ENCODE results near the gene TLE1. TPM values are rescaled to one million over a fixed set of nuclear protein-coding genes. Genes with fewer than 3 reads are reported as not detected.

TLE1 gene
- total RNA-seq, 1 donor from 2014 or later = 42.5 TPM

DNA sequence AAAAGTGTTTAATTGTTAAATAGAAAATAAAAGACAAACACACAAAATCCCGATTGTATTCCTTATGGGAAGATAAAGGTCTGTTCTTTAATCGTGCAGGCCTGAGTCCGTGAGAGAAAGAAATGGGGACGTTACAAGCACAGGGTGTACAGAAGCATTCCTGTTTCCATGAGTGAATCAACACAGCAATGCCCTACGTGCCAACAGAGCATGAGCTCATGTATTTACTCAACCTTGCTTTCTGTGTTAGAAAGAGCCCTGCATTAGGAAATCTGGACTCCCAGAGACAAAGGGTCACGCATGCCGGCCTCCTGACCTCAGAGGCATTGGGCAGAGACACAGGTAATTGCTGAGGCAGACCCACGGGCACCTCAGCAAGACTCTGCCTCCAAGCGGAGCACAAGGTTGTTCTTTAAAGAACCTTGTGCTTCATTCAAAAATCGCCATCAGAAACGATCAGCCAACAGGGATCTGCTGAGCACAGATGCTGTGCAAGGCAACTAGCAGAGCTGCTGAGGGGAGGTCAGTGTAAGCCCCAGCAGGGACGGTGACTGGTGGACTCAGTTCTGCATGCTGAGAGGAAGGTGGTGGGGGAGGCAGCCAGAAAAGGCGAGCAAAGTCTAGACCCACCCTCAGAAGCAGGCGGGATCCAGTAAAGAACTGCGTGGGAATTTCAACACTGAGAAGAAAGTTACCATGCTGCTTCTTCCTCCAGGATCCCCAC is 101.0 kb downstream of the TLE1 start:
- H3K4me3 Mint-ChIP-seq = no peak overlapping the region
- TF ChIP-seq, protein P1, sequence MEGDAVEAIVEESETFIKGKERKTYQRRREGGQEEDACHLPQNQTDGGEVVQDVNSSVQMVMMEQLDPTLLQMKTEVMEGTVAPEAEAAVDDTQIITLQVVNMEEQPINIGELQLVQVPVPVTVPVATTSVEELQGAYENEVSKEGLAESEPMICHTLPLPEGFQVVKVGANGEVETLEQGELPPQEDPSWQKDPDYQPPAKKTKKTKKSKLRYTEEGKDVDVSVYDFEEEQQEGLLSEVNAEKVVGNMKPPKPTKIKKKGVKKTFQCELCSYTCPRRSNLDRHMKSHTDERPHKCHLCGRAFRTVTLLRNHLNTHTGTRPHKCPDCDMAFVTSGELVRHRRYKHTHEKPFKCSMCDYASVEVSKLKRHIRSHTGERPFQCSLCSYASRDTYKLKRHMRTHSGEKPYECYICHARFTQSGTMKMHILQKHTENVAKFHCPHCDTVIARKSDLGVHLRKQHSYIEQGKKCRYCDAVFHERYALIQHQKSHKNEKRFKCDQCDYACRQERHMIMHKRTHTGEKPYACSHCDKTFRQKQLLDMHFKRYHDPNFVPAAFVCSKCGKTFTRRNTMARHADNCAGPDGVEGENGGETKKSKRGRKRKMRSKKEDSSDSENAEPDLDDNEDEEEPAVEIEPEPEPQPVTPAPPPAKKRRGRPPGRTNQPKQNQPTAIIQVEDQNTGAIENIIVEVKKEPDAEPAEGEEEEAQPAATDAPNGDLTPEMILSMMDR (conservative IDR thresholded peaks at IDR 0.05) = no peak

DNA sequence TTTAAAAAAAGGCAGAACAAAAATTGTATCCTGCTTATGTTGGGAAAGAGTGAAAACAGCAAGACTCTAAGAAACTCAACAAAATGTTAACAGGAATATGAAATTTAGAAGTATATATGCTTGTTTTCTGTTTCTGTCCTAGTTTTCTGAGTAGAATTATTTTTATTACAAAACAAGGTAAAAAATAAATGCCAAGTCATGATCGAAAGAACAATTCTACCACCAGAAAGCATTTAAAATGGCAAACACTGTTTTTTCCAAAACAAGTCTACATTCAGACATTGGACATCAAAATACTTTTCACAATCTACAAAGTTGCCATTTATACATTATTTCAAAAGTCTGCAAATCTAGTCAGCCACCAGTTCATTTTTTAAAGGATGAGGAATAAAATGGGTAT is 102.6 kb downstream of the TLE1 start:
- TF ChIP-seq, protein P1 (conservative IDR thresholded peaks at IDR 0.05) = no peak
- Mint-ChIP-seq H3K4me1 (peaks cover 14% of the 10 kb centered on the region), H3K4me3 (no peak overlapping the region), H3K9me3 (no peaks in the 10 kb centered on the region), H3K27ac (ENCODE audit: unreplicated experiment) (no peak overlapping the region), H3K36me3 (ENCODE audit: low read depth) (peaks cover 26% of the 10 kb centered on the region), H3K27me3 (ENCODE audit: low read depth) (no peaks in the 10 kb centered on the region)
- DNase-seq (ENCODE audit: low read depth, low spot score) = no peak

More for the DNA sequence above, 101.0 kb downstream of the TLE1 start:
- Mint-ChIP-seq H3K36me3 (ENCODE audit: low read depth) (peaks cover 27% of the 10 kb centered on the region), H3K9me3 (no peaks in the 10 kb centered on the region), H3K4me1 (peaks cover 21% of the 10 kb centered on the region), H3K27ac (ENCODE audit: unreplicated experiment) (peak overlapping the region; percentile 65), H3K27me3 (ENCODE audit: low read depth) (no peaks in the 10 kb centered on the region)
- no peak for DNase-seq (ENCODE audit: low read depth, low spot score)

DNA sequence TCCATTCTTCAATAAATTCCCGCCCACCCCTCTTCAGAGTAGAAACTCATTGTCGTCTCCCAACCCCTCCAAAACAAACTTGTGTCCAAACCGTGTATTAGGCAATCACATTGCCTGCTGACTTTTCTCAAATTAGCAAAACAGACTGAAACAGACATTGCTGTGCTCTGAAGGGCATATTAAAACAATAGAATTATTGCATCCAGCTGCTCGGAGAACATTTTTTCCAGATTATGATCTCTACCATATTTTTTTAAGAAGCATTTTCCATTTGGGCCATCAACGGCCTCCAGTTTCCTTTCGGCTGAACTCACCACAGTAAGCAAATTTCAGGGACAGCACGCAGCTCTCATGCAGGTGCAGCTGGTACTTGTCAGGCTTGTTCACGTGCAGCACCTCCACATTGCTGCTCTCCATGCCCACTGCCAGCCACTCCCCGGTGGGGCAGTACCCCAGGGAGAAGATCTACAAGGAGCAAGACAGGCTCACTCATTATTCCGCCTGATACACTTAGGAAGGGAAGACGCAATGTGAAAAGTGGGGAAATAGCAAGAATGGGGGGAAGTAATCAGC is 104.1 kb downstream of the TLE1 start:
- Mint-ChIP-seq H3K4me1 (peaks cover 14% of the 10 kb centered on the region), H3K36me3 (ENCODE audit: low read depth) (peaks cover 33% of the 10 kb centered on the region), H3K4me3 (no peak overlapping the region), H3K27ac (ENCODE audit: unreplicated experiment) (peak overlapping the region; percentile 22), H3K9me3 (no peaks in the 10 kb centered on the region), H3K27me3 (ENCODE audit: low read depth) (no peaks in the 10 kb centered on the region)
- TF ChIP-seq, protein P1 (conservative IDR thresholded peaks at IDR 0.05) = no peak
- no peak for DNase-seq (ENCODE audit: low read depth, low spot score)

DNA sequence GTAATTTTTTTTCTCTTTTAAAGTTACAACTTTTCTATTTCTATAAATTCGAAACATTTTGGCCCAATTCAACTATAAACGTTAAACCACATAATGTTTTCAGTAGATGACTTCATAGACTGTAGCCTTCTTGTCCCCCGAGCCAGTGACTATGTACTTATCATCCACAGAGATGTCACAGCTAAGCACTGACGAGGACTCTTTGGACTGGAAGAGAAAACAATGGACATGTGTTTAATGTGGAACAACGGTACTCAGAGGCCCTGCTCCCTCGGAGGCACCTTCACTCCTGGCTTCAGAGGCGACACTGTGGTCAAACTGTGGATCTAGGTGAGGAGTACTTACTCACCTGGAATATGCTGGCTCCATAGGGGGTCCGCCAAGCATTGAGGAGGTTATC is 105.2 kb downstream of the TLE1 start:
- TF ChIP-seq, protein P1 (conservative IDR thresholded peaks at IDR 0.05) = no peak
- Mint-ChIP-seq H3K4me3 (no peak overlapping the region), H3K36me3 (ENCODE audit: low read depth) (peaks cover 33% of the 10 kb centered on the region), H3K27ac (ENCODE audit: unreplicated experiment) (no peak overlapping the region), H3K4me1 (peaks cover 14% of the 10 kb centered on the region), H3K9me3 (no peaks in the 10 kb centered on the region), H3K27me3 (ENCODE audit: low read depth) (no peaks in the 10 kb centered on the region)
- no peak for DNase-seq (ENCODE audit: low read depth, low spot score)

DNA sequence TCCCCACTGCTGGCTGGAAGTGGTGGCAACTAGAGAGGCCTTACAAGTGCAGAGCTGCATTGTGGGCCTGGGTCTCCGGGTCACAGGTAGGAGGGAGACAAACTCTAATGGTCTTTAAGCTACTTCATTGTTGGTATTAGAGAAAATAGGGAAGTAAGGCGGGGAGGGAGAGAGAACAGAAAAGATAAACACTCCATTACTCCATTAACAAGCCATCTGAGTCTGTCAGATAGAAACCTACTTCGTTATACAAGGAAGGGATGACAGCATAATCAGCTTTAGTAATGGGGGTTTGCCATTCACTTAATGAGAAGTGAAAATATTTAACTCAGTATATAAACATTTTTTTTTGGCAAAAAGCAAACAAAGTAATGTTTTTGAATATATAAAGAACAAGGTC is 107.4 kb downstream of the TLE1 start:
- TF ChIP-seq, protein P1 (conservative IDR thresholded peaks at IDR 0.05) = no peak
- H3K27ac Mint-ChIP-seq (ENCODE audit: unreplicated experiment) = no peak overlapping the region
- DNase-seq (ENCODE audit: low read depth, low spot score) = no peak
- peaks cover 29% of the 10 kb centered on the region for H3K36me3 Mint-ChIP-seq (ENCODE audit: low read depth)
- H3K9me3 Mint-ChIP-seq = no peaks in the 10 kb centered on the region
- H3K27me3 Mint-ChIP-seq (ENCODE audit: low read depth) = no peaks in the 10 kb centered on the region
- H3K4me1 Mint-ChIP-seq = peaks cover 10% of the 10 kb centered on the region
- no peak overlapping the region for H3K4me3 Mint-ChIP-seq

Data from neural crest cell (in vitro differentiated cells).